IPS-15b (cell line): ENCODE measurements around the gene PHF12.
"Not testable (repeated sequence)": the region's sequence is repeated elsewhere in the genome, so short reads cannot be mapped to it uniquely, and the experiment has no call there.

Source experiments
- H3K27me3 ChIP-seq: one replicate; pipeline ENCODE4 v1.6.1; 2013; ENCODE audit warnings: low read length; ENCODE audit not compliant: control insufficient read depth, insufficient read depth
- H3K36me3 ChIP-seq: one replicate; pipeline ENCODE4 v1.6.1; 2013; ENCODE audit warnings: low read length; ENCODE audit not compliant: control insufficient read depth, insufficient read depth
- H3K4me1 ChIP-seq: one replicate; pipeline ENCODE4 v1.6.1; 2013; ENCODE audit warnings: mild to moderate bottlenecking, low read length; ENCODE audit not compliant: control insufficient read depth, insufficient read depth
- H3K4me3 ChIP-seq: one replicate; pipeline ENCODE4 v1.5.1; 2013; ENCODE audit warnings: low read depth, low read length
- H3K9ac ChIP-seq: one replicate; pipeline ENCODE4 v1.6.1; 2013; ENCODE audit warnings: low read depth, mild to moderate bottlenecking, low read length
- H3K9me3 ChIP-seq: one replicate; pipeline ENCODE4 v1.6.1; 2013; ENCODE audit warnings: mild to moderate bottlenecking, low read length; ENCODE audit not compliant: control insufficient read depth, insufficient read depth

The PHF12 gene

DNA sequence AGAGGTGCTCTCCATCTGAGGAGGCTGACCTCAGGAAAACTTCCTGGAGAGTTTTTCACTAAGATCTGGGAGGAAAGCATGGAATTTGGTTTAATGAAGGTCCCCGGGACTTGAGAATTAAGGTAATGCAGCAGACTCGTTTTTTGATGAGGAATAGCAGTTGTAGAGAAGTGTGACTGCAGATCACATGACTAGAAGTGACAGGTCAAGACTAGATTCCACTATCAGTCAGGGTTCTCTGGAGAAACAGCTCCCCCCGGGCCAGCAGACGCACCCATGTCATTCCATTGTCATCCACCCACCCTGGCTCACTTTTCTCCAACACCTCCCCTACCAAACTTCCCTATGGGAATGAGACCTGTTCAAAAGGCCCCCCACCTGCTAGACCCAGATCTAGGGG lies 46.5 kb downstream of the PHF12 start:
- Histone ChIP-seq H3K36me3 (peaks cover 31% of the 10 kb centered on the region), H3K9ac (no peak overlapping the region)

DNA sequence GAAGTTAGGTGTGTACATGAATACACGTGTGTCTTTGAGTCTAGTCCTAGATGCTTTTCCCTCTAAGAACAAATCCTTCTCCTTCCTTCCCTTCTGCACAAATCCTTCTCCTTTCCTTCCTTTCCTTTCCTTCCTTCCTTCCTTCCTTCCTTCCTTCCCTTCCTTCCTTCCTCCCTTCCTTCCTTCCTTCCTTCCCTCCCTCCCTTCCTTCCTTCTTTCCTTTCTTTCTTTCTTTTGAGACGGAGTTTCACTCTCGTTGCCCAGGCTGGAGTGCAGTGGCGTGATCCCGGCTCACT lies 47.8 kb downstream of the PHF12 start:
- peaks cover 11% of the 10 kb centered on the region for H3K4me1 ChIP-seq
- H3K9me3 ChIP-seq, H3K9ac ChIP-seq, H3K4me3 ChIP-seq, H3K27me3 ChIP-seq: not testable (repeated sequence)
- H3K36me3 ChIP-seq: peaks cover 24% of the 10 kb centered on the region

More for the DNA sequence above, 46.5 kb downstream of the PHF12 start:
- Histone ChIP-seq H3K27me3 (no peaks in the 10 kb centered on the region), H3K9me3 (no peaks in the 10 kb centered on the region), H3K4me1 (peaks cover 17% of the 10 kb centered on the region), H3K4me3 (no peak overlapping the region)

DNA sequence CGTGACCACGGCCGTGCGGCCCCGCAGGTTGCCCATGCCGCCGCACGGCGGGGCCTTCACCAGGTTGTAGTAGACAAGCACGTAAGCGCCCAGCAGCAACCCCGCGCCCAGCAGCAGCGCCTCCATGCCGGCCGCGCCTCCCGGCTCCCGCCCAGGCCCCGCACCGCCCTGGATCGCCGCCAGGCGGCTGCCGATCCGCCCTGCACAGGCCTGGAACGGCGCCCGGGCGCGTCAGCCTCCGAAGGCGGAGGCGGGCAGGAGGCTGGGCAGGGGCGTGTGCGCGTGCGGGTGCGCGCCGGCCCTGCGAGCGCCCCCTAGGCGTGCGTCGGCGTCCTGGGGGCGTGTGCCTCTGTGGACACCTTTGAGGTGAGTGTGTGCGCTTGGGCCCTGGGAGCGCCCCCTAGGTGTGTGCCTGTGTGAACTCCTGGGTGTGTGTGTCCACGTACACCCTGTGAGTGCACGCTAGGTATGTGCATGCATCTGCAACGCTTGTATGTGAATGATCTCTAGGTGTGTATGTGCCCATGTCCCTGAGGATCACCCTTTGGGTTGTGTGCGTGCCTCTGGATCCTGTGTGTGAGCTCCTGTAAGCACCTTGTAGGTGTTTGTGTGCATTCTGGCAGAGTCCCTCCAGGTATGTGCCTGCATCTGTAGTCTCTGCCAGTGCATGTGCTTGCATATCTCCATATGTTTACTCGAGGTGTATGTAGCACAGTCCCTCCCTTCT lies 48.3 kb downstream of the PHF12 start, which contains the start of gene DHRS13:
Gene DHRS13 (minus strand): TSS at position 261 of the 727 bp plus-strand sequence. CDS start 135 bp downstream, at position 126.
- no peaks in the 10 kb centered on the region for H3K27me3 ChIP-seq
- peaks cover 11% of the 10 kb centered on the region for H3K4me1 ChIP-seq
- peak within 1 kb of the TSS; percentile 74 for H3K4me3 ChIP-seq
- H3K9ac ChIP-seq: peak within 1 kb of the TSS; percentile 65
- no peaks in the 10 kb centered on the region for H3K9me3 ChIP-seq
- peaks cover 20% of the 10 kb centered on the region for H3K36me3 ChIP-seq

DNA sequence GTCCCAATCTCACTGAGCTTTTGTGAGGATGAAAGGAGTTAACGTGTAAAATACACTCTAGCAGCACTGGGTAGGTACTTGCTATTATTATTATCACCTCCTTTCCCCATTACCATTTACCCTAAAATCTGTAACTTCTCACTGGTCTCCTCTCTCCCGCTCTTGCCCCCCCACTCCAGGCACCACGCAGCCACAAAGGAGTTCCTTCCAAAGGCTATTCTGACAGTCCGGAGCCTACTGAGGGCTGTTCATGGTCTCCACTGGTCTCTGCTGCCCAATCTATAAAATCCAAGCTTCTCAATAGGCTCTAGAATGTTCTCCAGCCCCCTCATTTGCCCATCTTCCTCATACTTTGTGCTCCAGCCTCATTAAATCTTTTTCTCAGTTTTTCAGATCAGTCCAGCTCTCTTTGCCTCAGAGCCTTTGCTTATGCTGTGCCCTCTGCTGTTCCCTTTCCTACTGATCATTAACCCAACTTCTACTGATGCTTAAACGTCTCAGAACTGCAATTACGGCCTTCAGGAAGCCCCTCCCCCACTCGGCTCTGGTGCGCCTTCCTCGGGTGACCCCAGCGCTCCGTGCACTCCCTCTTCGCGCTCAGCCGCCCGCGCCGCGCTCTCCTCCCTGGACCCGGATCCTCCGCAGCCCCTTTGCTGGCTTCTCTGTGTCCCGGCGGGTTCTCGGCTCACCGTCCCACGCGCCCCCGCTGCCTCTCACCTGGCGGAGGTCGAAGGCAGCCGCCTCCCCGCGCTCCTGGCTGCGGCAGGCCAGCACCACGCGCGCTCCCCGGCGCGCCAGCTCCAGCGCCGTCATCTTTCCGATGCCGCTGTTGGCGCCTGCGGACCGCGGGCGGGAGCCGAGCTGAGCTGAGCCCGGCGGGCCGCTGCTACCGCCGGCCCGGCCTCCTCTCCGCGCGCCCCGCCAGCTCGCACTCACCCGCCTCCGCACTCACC lies 49.2 kb downstream of the PHF12 start:
- Histone ChIP-seq H3K36me3 (peaks cover 12% of the 10 kb centered on the region), H3K4me1 (peaks cover 11% of the 10 kb centered on the region), H3K4me3 (peak overlapping the region; percentile 74), H3K9ac (peak overlapping the region; percentile 65), H3K27me3 (no peaks in the 10 kb centered on the region), H3K9me3 (no peaks in the 10 kb centered on the region)

DNA sequence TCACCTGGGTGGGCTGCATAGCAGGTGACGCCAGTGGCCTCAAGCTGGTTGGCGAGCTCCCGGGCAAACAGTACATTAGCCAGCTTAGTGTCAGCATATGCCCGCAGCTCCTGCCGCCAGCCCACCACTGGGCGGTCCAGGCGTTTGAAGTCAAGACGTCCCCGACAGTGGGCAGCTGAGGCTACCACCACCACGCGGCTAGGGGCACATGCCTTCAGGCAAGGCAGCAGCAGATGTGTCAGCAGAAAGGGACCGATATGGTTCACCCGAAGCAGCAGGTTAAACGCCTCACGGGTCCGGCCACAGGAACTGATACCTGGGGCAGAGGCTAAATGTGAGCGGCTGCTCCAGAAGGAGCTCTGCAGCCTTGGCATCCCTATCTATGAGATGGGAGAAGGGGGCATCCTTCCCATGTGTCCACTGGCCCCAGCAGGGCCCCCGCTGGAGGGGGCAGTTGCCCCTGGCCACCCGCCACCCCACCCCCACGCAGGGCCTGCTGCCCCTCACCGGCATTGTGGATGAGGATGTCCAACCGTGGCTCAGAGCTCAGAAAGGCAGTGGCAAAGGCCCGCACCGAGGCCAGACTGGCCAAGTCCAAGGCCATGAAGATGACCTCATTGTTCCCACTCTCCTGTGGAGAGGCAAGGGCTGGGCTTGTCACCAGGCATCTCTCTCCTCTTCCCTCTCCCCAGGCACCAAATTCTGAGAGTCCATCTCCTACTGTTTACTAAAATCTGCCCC lies 50.2 kb downstream of the PHF12 start:
- no peak overlapping the region for H3K9ac ChIP-seq
- no peaks in the 10 kb centered on the region for H3K27me3 ChIP-seq
- no peaks in the 10 kb centered on the region for H3K9me3 ChIP-seq
- H3K4me3 ChIP-seq: peak overlapping the region; percentile 74
- H3K4me1 ChIP-seq: peaks cover 13% of the 10 kb centered on the region
- H3K36me3 ChIP-seq: peaks cover 5% of the 10 kb centered on the region

DNA sequence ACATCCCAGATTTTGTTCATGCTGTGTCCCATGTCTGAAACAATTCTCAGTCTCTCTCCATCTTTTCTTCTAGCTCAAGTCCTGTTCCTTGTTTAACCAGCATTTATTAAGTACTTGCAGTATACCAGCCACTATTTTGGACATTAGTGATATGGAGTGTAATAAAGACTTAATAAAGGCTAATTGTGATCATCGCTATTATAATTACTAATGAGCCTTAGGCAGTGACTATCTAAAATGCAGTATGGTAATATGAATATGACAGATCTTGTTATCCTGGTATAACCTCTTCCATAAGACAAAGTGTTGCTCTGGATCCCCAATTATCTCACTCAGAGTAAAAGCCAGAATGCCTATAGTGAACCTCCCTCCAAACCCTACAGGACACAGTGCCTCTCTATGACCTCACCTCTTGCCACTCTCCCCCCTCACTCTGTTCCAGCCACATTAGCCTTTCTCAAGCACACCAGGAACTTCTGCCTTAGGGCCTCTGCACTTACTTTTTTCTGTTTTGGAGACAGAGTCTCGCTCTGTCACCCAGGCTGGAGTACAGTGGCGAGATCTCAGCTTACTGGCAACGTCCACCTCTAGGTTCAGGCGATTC lies 52.0 kb downstream of the PHF12 start:
- Histone ChIP-seq H3K27me3 (no peaks in the 10 kb centered on the region), H3K9me3 (no peaks in the 10 kb centered on the region), H3K4me3 (no peak overlapping the region), H3K4me1 (peaks cover 18% of the 10 kb centered on the region), H3K36me3 (no peaks in the 10 kb centered on the region), H3K9ac (no peak overlapping the region)

DNA sequence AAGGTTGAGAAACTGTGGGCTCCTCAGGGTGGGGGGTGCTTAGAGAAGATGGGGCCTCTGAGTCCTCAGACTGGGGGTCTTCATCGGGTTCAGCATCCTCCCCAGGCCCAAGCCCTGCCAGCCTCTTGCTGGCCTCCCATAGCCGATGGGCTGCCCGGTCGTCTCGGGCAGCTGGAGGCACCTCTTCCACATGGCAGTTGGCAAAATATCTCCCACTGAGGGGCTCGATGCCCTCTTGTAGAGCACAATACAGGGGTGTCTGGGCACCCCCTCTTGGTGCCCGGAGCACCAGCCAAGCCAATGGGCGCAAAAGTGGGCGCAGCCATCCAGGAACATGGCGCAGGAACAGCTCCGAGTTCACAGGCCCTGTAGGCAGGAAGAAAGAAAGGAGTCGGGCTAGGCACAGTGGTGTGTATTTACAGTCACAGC lies 52.8 kb downstream of the PHF12 start:
- Histone ChIP-seq H3K36me3 (no peaks in the 10 kb centered on the region), H3K4me1 (peaks cover 18% of the 10 kb centered on the region), H3K27me3 (no peaks in the 10 kb centered on the region), H3K9me3 (no peaks in the 10 kb centered on the region), H3K9ac (no peak overlapping the region), H3K4me3 (no peak overlapping the region)

DNA sequence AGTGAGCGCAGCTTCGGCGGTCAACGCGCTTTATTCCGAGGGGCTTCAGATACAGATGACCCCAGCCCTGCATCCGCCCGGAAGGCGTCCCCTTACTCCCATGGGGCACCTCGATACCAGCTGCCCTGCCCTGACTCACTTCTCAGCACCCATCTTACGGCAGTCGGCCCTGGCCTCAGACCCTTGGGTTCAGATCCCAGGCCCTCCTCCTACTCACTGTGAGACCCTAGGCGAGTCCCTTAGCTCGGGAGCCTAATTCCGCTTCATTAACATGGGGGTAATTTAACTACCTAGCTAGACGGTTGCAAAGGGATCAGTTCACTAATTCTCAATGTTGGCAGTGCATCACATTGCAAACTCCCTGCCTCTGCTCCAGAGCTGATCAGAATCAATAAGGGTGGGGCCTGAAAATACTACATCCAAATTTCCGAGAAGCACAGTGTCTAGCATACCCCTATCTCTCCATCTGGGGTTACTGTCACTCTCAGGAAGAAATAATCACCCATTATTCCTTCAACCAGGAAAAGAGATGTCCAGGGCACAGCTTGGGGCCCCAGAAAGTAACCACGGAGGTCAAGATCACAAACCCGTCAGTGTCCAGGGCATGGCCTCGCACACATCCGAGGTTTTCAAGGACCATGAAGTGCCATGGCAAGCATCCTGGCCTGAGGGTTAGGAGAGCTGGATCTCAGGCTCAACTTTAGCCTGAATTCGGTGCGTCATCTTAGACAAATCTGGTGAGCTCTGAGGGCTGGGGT lies 53.4 kb downstream of the PHF12 start:
- no peaks in the 10 kb centered on the region for H3K36me3 ChIP-seq
- H3K4me1 ChIP-seq: peaks cover 14% of the 10 kb centered on the region
- peak overlapping the region; percentile 66 for H3K9ac ChIP-seq
- H3K4me3 ChIP-seq: peak overlapping the region; percentile 84
- H3K27me3 ChIP-seq: no peaks in the 10 kb centered on the region
- H3K9me3 ChIP-seq: no peaks in the 10 kb centered on the region

DNA sequence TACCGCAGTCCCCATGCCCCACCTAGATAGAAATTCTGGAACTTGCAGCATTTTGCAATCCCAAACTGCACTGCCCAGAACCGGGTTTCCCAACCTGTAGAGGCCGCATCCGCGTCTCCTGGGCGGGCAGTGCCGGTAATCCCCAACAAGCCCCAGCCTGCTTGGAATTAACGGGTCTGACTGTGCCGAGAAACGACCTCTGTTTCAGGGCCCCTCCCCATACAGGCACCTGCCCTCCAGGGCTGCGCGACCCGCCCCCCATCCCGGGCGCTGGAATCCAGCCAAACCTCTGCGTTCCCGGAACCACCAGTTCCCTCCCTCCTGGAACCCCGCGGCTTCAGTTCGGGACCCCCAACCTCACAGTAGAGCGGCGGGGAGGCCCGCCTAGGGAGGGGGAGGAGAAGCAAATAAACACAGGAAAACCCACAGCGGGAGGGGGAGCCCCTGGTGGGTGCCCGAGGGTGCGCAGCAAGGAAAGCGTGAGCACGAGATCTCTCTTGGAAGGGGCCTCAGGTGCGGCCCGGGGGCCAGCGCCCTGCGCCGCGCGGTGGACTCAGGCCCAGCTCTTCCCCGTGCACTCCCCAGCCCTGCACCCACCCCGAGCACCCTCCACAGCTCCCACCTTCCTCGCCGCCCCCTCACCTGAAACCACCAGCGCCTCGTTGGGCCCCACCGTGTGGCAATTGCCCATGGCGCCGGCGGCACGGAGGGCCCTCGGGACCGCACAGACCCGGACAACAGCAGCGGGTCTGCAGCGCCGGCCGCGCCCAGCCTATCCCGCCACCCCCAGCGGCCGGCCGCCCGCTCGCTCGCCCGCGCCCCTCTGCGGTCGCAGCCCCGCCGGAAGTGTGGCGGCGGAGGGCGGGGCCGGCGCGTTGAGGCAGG lies 54.2 kb downstream of the PHF12 start, which contains the start of gene FLOT2:
Gene FLOT2 (minus strand): TSS at position 850 of the 885 bp plus-strand sequence. CDS start 159 bp downstream, at position 691.
- Histone ChIP-seq H3K4me3 (peak within 1 kb of the TSS; percentile 84), H3K36me3 (no peaks in the 10 kb centered on the region), H3K4me1 (peaks cover 14% of the 10 kb centered on the region), H3K9ac (peak within 1 kb of the TSS; percentile 73), H3K27me3 (no peaks in the 10 kb centered on the region), H3K9me3 (no peaks in the 10 kb centered on the region)

DNA sequence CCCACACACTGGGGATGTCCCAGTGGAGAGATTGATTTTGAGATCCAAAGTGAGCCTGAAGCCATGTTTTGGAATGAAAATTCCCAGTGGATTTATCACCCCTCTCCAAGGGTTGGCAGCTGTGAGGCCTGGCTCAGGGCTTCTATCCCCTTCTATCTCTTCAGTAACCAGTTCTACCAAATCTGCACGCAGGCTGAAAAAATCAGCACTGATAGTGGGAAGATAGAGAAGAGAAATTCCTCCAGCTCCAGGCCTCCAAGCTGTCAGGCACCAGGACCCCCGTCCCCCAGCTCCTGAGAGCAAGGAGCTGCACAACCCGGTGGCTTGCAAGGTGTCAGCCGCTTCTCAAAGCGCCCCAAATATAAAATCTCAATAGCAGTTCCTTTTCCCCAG lies 54.8 kb downstream of the PHF12 start:
- Histone ChIP-seq H3K4me1 (peaks cover 8% of the 10 kb centered on the region), H3K9me3 (no peaks in the 10 kb centered on the region), H3K36me3 (no peaks in the 10 kb centered on the region), H3K9ac (peak overlapping the region; percentile 73), H3K4me3 (peak overlapping the region; percentile 84), H3K27me3 (no peaks in the 10 kb centered on the region)
